Activated CD4-positive, alpha-beta memory T cell treated with anti-CD3 and anti-CD28 coated beads for 36 hours (primary cell): ENCODE measurements around the gene KLF5. TPM values are rescaled to one million over a fixed set of nuclear protein-coding genes. Genes with fewer than 3 reads are reported as not detected.

Experiments
- CTCF ChIA-PET: fragments of 350-600 bp; sonication (Branson Sonifier 250); formaldehyde crosslinking; loops from one replicate; lab custom pipeline; 2021; ENCODE audit warnings: antibody characterized with exemption, inconsistent platforms; lab: Charles Lee
- POLR2A ChIA-PET: fragments of 350-600 bp; sonication (Branson Sonifier 250); formaldehyde crosslinking; loops from one replicate; lab custom pipeline; 2021; ENCODE audit warnings: antibody characterized with exemption; lab: Charles Lee
- DNase-seq: peaks from one replicate; pipeline ENCODE4 v3.0.0-alpha.2; 2020
- H3K27ac Mint-ChIP-seq: one replicate; pipeline ENCODE4 v1.8.0; 2021; ENCODE audit warnings: mixed read lengths
- H3K27me3 Mint-ChIP-seq: one replicate; pipeline ENCODE4 v1.8.0; 2021; ENCODE audit warnings: mixed read lengths
- H3K36me3 Mint-ChIP-seq: one replicate; pipeline ENCODE4 v1.8.0; 2021; ENCODE audit warnings: mixed read lengths
- H3K4me1 Mint-ChIP-seq: one replicate; pipeline ENCODE4 v1.8.0; 2021; ENCODE audit warnings: low read depth, mixed read lengths
- H3K4me3 Mint-ChIP-seq: one replicate; pipeline ENCODE4 v1.8.0; 2021; ENCODE audit warnings: mild to moderate bottlenecking, mixed read lengths
- H3K9me3 Mint-ChIP-seq: one replicate; pipeline ENCODE4 v1.8.0; 2021; ENCODE audit warnings: mixed read lengths
- intact Hi-C: fragments of 100-400 bp; cut with micrococcal nuclease; formaldehyde crosslinking; loops from one replicate; pipeline ENCODE4 v1.15.1; 2023
- total RNA-seq, 2 experiments: library from RNA; stranded (reverse); gene quantifications; one replicate each; pipeline ENCODE4 v1.2.3, GENCODE V29; 2021

The KLF5 gene
- total RNA-seq, 2 experiments from 2014 or later: 3.3 to 4.2 TPM

- H3K27ac Mint-ChIP-seq: no peak overlapping the region
- intact Hi-C loops: no loop called here
- no peaks in the 10 kb centered on the region for H3K36me3 Mint-ChIP-seq
- no peaks in the 10 kb centered on the region for H3K27me3 Mint-ChIP-seq
- CTCF ChIA-PET: no interaction called here
- POLR2A ChIA-PET: interaction anchor here (0.7 kb wide), 1 partner anchor 1236 kb away, joined by 4 read pairs; no protein-coding TSS in a partner anchor
- H3K4me3 Mint-ChIP-seq: no peak overlapping the region
- H3K4me1 Mint-ChIP-seq: no peaks in the 10 kb centered on the region
- H3K9me3 Mint-ChIP-seq: no peaks in the 10 kb centered on the region
- no peak for DNase-seq
These were observed 52.5 kb downstream of the KLF5 start for GRCh38 chr13:73111331-73111730.

- intact Hi-C loops: no loop called here
- no peaks in the 10 kb centered on the region for H3K36me3 Mint-ChIP-seq
- DNase-seq: no peak
- no peaks in the 10 kb centered on the region for H3K4me1 Mint-ChIP-seq
- no peaks in the 10 kb centered on the region for H3K27me3 Mint-ChIP-seq
- no peaks in the 10 kb centered on the region for H3K9me3 Mint-ChIP-seq
- ChIA-PET CTCF (no interaction called here), POLR2A (no interaction called here)
- H3K4me3 Mint-ChIP-seq: no peak overlapping the region
- no peak overlapping the region for H3K27ac Mint-ChIP-seq
These were observed 60.8 kb downstream of the KLF5 start for GRCh38 chr13:73119612-73120011.
